Peyer's patch (tissue), 4 donors: ENCODE results near the gene SCNN1B. TPM values are rescaled to one million over a fixed set of nuclear protein-coding genes. Genes with fewer than 3 reads are reported as not detected.
A peak's percentile ranks its signal among the peaks of the same experiment; 100 is the strongest.
"Not testable (repeated sequence)": the region's sequence is repeated elsewhere in the genome, so short reads cannot be mapped to it uniquely, and the experiment has no call there.

Experiments used
- DNase-seq, 3 donors: peaks; one replicate each; pipeline ENCODE4 v3.0.0-alpha.2; 2017 to 2019
- H3K27ac ChIP-seq, 4 donors: fragments of 200-600 bp; sonication (generic); one replicate each; pipeline ENCODE4 v1.5.1; 2016 to 2019
- H3K27me3 ChIP-seq, 2 donors: fragments of 200-600 bp; sonication (generic); one replicate each; pipeline ENCODE4 v1.5.1; 2019
- H3K36me3 ChIP-seq, 3 donors: fragments of 200-600 bp; sonication (generic); one replicate each; pipeline ENCODE4 v1.5.1; 2016 to 2019
- H3K4me1 ChIP-seq, 4 donors: fragments of 200-600 bp; sonication (generic); one replicate each; pipeline ENCODE4 v1.5.1; 2016 to 2019
- H3K4me3 ChIP-seq, 4 donors: fragments of 200-600 bp; sonication (generic); 1 replicate in 3 of 4; 2 replicates in 1 of 4; pipeline ENCODE4 v1.5.1; 2016 to 2019; ENCODE audit warnings: mild to moderate bottlenecking in 1 of 4
- H3K9me3 ChIP-seq, 4 donors: fragments of 200-600 bp; sonication (generic); one replicate each; pipeline ENCODE4 v1.5.1; 2016 to 2019; ENCODE audit warnings: mild to moderate bottlenecking in 1 of 4
- POLR2A ChIP-seq, 2 donors: fragments of 450-650 bp; IDR thresholded peaks; one replicate each; pipeline ENCODE4 v1.5.1; 2017; ENCODE audit warnings: antibody characterized with exemption in 2 of 2, mild to moderate bottlenecking in 2 of 2, moderate library complexity in 2 of 2
- total RNA-seq, 4 donors: library from RNA; depleted of rRNA; stranded (reverse); fragments of >200 nt; gene quantifications; one replicate each; pipeline ENCODE4 v1.1.0, GENCODE V29; 2016
- TF ChIP-seq, protein P1 (sequence below), 6 experiments: fragments of 450-650 bp in 4 of 6; fragments of 200-600 bp in 2 of 6; sonication (generic) in 1 of 6; IDR thresholded peaks; one replicate each; pipeline ENCODE4 v1.5.1; 2017 to 2019; ENCODE audit warnings: antibody characterized with exemption in 6 of 6, mild to moderate bottlenecking in 3 of 6, moderate library complexity in 1 of 6

The SCNN1B gene
- total RNA-seq, 4 donors from 2014 or later, result 4.3 to 9.6 (median 6.6) TPM; not detected in 1

DNA sequence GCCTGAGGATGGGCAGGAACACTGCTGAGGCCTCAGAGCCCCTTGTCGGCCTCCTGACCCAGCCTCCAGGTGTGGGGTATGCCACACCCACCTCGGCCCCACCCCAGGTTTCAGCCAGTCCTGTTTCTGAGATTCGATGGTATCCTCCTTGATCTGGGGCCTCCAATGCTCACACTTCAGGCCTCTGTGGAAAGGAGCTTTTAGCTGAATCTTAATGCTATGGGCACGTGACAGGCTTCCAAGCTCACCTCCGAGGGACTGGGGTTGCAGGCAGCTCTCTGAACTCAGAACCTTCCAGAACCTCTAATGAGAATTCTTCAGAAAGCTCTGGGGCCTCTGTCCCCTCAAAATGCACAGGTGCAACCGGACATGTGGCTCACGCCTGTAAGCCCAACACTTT lies 54.8 kb downstream of the SCNN1B start:
- no peak for TF ChIP-seq POLR2A (IDR thresholded peaks at IDR 0.05)
- Histone ChIP-seq H3K27me3 (no peaks in the 10 kb centered on the region), H3K9me3 (no peaks in the 10 kb centered on the region), H3K4me3 (no peak overlapping the region), H3K36me3 (no peaks in the 10 kb centered on the region), H3K4me1 (no peaks in the 10 kb centered on the region), H3K27ac (no peak overlapping the region)
- DNase-seq, result no peak

DNA sequence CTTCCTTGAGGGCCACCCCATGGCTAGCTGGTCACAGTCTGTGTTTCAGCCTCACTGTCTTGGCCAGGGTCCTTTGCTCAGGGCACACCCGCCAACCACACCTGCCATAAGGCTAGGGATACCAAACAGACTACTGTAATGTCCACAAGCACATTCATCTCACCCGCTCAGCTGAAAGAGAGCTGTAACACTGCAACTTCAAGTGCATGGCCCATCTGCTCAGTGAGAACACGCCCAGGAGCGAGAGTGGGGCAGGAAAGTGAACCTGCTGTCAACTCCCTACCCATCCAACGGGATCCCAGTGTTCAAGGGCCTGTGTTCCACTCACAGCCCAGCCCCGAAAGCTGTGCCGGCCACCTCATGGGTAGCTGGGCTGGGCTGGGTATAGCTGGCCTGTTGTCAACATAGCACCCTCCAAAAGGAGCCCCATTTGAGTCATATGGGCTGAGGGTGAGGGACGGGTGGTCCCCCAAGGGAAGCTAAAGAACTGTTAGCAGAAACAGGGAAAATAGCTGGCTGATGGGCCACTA lies 55.7 kb downstream of the SCNN1B start:
- Histone ChIP-seq H3K4me3 (no peak overlapping the region), H3K36me3 (no peaks in the 10 kb centered on the region), H3K9me3 (no peaks in the 10 kb centered on the region), H3K27me3 (no peaks in the 10 kb centered on the region), H3K4me1 (no peaks in the 10 kb centered on the region), H3K27ac (no peak overlapping the region)
- TF ChIP-seq POLR2A (IDR thresholded peaks at IDR 0.05), result no peak
- TF ChIP-seq, protein P1, sequence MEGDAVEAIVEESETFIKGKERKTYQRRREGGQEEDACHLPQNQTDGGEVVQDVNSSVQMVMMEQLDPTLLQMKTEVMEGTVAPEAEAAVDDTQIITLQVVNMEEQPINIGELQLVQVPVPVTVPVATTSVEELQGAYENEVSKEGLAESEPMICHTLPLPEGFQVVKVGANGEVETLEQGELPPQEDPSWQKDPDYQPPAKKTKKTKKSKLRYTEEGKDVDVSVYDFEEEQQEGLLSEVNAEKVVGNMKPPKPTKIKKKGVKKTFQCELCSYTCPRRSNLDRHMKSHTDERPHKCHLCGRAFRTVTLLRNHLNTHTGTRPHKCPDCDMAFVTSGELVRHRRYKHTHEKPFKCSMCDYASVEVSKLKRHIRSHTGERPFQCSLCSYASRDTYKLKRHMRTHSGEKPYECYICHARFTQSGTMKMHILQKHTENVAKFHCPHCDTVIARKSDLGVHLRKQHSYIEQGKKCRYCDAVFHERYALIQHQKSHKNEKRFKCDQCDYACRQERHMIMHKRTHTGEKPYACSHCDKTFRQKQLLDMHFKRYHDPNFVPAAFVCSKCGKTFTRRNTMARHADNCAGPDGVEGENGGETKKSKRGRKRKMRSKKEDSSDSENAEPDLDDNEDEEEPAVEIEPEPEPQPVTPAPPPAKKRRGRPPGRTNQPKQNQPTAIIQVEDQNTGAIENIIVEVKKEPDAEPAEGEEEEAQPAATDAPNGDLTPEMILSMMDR (IDR thresholded peaks at IDR 0.05), result no peak
- DNase-seq, result peak in 1 of 3 donors; percentile 19

DNA sequence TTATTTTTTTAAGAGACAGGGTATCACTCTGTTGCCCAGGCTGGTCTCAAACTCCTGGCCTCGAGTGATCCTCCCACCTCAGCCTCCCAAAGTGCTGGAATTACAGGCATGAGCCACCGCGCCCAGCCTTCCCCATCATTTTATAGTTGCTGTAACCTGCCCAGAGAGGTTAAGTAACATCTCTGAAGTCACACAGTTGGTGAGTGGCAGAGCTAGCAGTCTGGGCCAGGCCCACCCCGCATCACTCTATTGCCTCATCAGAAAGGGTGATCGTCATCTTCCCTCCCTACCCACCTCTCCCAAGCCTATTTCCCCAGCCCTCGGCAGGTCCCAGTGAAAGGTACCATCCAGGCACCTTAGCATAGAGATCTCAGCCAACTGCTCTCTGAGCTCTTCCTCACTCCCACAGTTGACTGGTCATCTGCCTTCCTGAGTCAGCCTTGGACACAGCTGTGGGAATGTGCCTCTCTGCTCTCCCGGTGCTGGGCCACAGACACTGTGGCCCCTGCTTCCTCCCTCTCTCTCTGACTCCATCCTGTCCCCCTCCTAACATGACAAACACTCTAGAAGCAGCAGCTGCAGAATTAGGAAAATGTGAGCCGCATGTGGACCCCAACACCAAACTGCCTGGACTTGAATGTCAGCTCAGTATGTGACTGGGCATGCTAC lies 57.1 kb downstream of the SCNN1B start:
- no peaks in the 10 kb centered on the region for H3K27me3 ChIP-seq
- TF ChIP-seq POLR2A (IDR thresholded peaks at IDR 0.05), result no peak
- TF ChIP-seq, protein P1 (IDR thresholded peaks at IDR 0.05), result no peak
- peak in 1 of 3 donors; percentile 35 for DNase-seq
- H3K4me3 ChIP-seq, result no peak overlapping the region
- H3K4me1 ChIP-seq, result no peaks in the 10 kb centered on the region
- H3K36me3 ChIP-seq, result no peaks in the 10 kb centered on the region
- H3K9me3 ChIP-seq, result no peaks in the 10 kb centered on the region
- no peak overlapping the region for H3K27ac ChIP-seq

DNA sequence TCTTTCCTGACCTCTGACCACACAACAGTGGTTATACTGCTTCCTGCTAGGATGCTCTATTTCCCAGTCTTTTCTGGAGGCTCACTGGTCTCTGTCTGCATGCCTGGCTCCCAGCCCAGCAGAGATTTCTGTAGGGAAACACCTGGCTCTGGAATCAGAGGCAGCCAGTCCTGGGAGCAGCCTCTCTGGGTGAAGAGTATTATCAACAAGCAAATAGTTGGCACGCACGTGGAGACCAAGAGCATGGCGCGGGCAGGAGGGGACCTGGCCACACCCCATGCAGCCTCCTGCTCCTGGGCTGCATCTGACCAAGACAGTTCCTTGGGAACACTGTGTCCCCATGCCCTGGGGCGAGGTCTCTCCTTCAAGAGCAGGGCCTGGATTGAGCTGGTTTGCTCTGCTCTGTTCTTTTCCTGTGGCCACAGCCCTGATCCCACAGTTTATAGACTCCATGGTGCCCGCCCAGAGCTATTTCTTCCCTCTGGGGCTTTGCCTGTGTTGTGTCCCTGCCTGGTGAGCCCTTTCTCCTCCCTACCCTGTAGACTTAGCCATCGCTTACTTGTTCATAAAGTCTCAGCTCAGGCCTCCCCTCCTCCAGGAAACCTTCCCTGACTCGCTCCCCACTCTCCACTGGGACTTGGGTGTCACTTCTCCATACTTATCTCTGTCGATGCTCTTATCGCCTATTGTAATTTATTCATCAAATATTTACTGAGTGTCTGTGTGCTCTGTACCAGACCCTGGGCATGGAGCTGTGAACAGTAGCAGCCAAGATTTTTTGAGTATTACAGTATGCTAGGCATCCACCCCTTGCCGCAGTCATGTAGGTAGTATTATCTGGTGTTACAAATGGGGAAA lies 60.6 kb downstream of the SCNN1B start:
- H3K9me3 ChIP-seq, result no peaks in the 10 kb centered on the region
- no peaks in the 10 kb centered on the region for H3K36me3 ChIP-seq
- peak overlapping the region in 3 of 4 donors; percentile 2 to 65 (median 43) for H3K27ac ChIP-seq

DNA sequence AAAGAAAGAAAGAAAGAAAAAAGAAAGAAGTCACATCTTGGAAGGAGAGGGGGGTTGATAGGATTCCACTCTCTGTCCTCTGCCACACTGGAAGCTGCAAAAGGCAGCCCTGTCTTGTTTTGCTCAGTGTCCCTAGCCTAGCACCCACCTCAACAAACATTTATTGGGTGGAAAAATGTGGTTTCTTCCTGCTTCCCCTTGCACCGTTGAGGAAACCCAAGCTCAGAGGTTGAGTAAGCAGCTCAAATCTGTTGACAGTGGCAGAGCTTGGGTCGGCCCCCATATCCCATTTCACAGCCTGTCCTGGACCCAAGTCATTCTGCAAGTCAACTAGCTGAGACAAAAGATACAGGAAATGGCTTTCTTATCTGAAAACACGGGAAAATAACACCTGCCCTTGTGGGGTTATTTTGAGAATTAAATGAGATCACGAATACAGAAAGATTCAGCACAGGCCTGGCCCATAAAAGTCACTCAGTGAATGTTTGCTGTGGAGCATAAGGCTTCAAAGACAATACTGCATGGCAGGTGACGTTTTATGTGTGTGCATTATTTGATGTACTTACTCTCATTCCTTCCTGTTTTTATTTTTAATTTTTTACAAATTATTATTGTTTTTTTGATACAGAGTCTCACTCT lies 63.6 kb downstream of the SCNN1B start:
- Histone ChIP-seq H3K27ac (no peak overlapping the region), H3K9me3 (no peaks in the 10 kb centered on the region), H3K4me1 (no peaks in the 10 kb centered on the region), H3K4me3 (no peak overlapping the region), H3K27me3 (no peaks in the 10 kb centered on the region), H3K36me3 (no peaks in the 10 kb centered on the region)
- peak in 1 of 3 donors; percentile 11 for DNase-seq
- TF ChIP-seq POLR2A (IDR thresholded peaks at IDR 0.05), result no peak
- TF ChIP-seq, protein P1 (IDR thresholded peaks at IDR 0.05), result no peak

More for the DNA sequence above, 60.6 kb downstream of the SCNN1B start:
- Histone ChIP-seq H3K4me3 (no peak overlapping the region), H3K4me1 (no peaks in the 10 kb centered on the region), H3K27me3 (no peaks in the 10 kb centered on the region)
- peak in 2 of 3 donors; percentile 76 to 87 for DNase-seq
- TF ChIP-seq POLR2A (IDR thresholded peaks at IDR 0.05), result no peak
- TF ChIP-seq, protein P1 (IDR thresholded peaks at IDR 0.05), result no peak

DNA sequence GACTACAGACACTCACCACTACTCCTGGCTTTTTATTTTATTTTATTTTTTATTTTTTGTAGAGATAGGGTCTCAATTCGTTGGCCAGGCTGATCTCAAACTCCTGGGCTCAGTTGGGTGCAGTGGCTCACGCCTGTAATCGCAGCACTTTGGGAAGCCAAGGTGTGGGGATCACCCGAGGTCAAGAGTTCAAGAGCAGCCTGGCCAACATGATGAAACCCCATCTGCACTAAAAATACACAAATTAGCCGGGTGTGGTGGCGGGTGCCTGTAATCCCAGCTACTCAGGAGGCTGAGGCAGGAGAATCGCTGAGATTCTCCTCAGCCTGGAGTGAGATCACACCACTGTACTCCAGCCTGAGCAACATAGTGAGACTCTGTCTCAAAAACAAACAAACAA lies 64.2 kb downstream of the SCNN1B start:
- not testable (repeated sequence) for DNase-seq, H3K27ac ChIP-seq, H3K9me3 ChIP-seq, H3K4me3 ChIP-seq, H3K27me3 ChIP-seq, H3K36me3 ChIP-seq, H3K4me1 ChIP-seq
